Mesenchymal stem cell (in vitro differentiated cells and primary cell): ENCODE results near the gene SERGEF.

Experiments used
- DNase-seq: peaks from one replicate; pipeline ENCODE4 v3.0.0-alpha.2; 2013
- H2AFZ ChIP-seq: one replicate; pipeline ENCODE4 v1.6.1; 2013; ENCODE audit warnings: low read depth, mild to moderate bottlenecking, control low read depth, inconsistent platforms, low read length, moderate library complexity
- H2AK5ac ChIP-seq: 2 replicates; pipeline ENCODE4 v1.6.1; 2013; ENCODE audit warnings: low read length, moderate library complexity, mild to moderate bottlenecking, inconsistent platforms; ENCODE audit not compliant: severe bottlenecking
- H2BK120ac ChIP-seq: one replicate; pipeline ENCODE4 v1.6.1; 2013; ENCODE audit warnings: low read depth, mild to moderate bottlenecking, inconsistent platforms, low read length, moderate library complexity
- H2BK12ac ChIP-seq, 2 experiments: one replicate each; pipeline ENCODE4 v1.6.1; 2013; ENCODE audit warnings: inconsistent platforms in 2 of 2, low read length in 2 of 2, mild to moderate bottlenecking in 2 of 2, moderate library complexity in 2 of 2, control low read depth in 1 of 2
- H2BK15ac ChIP-seq: one replicate; pipeline ENCODE4 v1.6.1; 2013; ENCODE audit warnings: mild to moderate bottlenecking, low read depth, inconsistent platforms; ENCODE audit not compliant: poor library complexity, severe bottlenecking
- H2BK5ac ChIP-seq: 2 replicates; pipeline ENCODE4 v1.6.1; 2013; ENCODE audit warnings: low read depth, mild to moderate bottlenecking, low read length, control low read depth, inconsistent platforms; ENCODE audit not compliant: poor library complexity, severe bottlenecking
- H3K14ac ChIP-seq, 2 experiments: one replicate each; pipeline ENCODE4 v1.6.1; 2013; ENCODE audit warnings: inconsistent platforms in 2 of 2, low read length in 2 of 2, control low read depth in 1 of 2, mild to moderate bottlenecking in 1 of 2, moderate library complexity in 1 of 2
- H3K18ac ChIP-seq, 2 experiments: one replicate each; pipeline ENCODE4 v1.6.1; 2013; ENCODE audit warnings: inconsistent platforms in 2 of 2, low read length in 2 of 2, control low read depth in 1 of 2, low read depth in 1 of 2, mild to moderate bottlenecking in 1 of 2
- H3K23ac ChIP-seq, 2 experiments: one replicate each; pipeline ENCODE4 v1.6.1; 2013; ENCODE audit warnings: inconsistent platforms in 2 of 2, low read length in 2 of 2, mild to moderate bottlenecking in 2 of 2, moderate library complexity in 2 of 2, control low read depth in 1 of 2
- H3K27ac ChIP-seq: 2 replicates; pipeline ENCODE4 v1.5.1; 2013; ENCODE audit warnings: mild to moderate bottlenecking, moderate library complexity, low read length, control low read depth, inconsistent platforms; ENCODE audit not compliant: poor library complexity, severe bottlenecking
- H3K27me3 ChIP-seq, 2 experiments: 2 replicates each; pipeline versions ENCODE4 v1.6.1 to v1.7.0; 2013; ENCODE audit warnings: low read length in 2 of 2, mild to moderate bottlenecking in 2 of 2, moderate library complexity in 2 of 2, control low read depth in 1 of 2, inconsistent platforms in 1 of 2; ENCODE audit not compliant: control insufficient read depth in 1 of 2, insufficient read depth in 1 of 2
- H3K36me3 ChIP-seq, 2 experiments: 2 replicates each; pipeline versions ENCODE4 v1.6.1 to v1.7.0; 2013; ENCODE audit warnings: low read length in 2 of 2, control low read depth in 1 of 2, inconsistent platforms in 1 of 2, low read depth in 1 of 2, mild to moderate bottlenecking in 1 of 2; ENCODE audit not compliant: insufficient read depth in 2 of 2, control insufficient read depth in 1 of 2
- H3K4ac ChIP-seq, 2 experiments: one replicate each; pipeline ENCODE4 v1.6.1; 2013; ENCODE audit warnings: inconsistent platforms in 2 of 2, low read length in 2 of 2, mild to moderate bottlenecking in 2 of 2, moderate library complexity in 2 of 2, control low read depth in 1 of 2, low read depth in 1 of 2
- H3K4me1 ChIP-seq: 2 replicates; pipeline ENCODE4 v1.6.1; 2013; ENCODE audit warnings: low read depth, low read length, control low read depth; ENCODE audit not compliant: control insufficient read depth, insufficient read depth
- H3K4me2 ChIP-seq: 2 replicates; pipeline ENCODE4 v1.6.1; 2013; ENCODE audit warnings: low read length, mild to moderate bottlenecking, inconsistent platforms; ENCODE audit not compliant: poor library complexity, severe bottlenecking
- H3K4me3 ChIP-seq, 2 experiments: 2 replicates each; pipeline versions ENCODE4 v1.5.1 to v1.7.0; 2013; ENCODE audit warnings: low read length in 2 of 2, mild to moderate bottlenecking in 2 of 2, control low read depth in 1 of 2, low read depth in 1 of 2; ENCODE audit not compliant: insufficient read depth in 1 of 2
- H3K79me1 ChIP-seq: replicated peaks from 2 replicates; pipeline ENCODE4 v1.6.1; 2013; ENCODE audit warnings: mild to moderate bottlenecking, control low read depth, low read length, inconsistent platforms; ENCODE audit not compliant: poor library complexity, severe bottlenecking
- H3K9ac ChIP-seq: 2 replicates; pipeline ENCODE4 v1.7.0; 2013; ENCODE audit warnings: mild to moderate bottlenecking, low read length, moderate library complexity
- H3K9me3 ChIP-seq: 2 replicates; pipeline ENCODE4 v1.7.0; 2013; ENCODE audit warnings: mild to moderate bottlenecking, low read length; ENCODE audit not compliant: control insufficient read depth
- H4K8ac ChIP-seq: one replicate; pipeline ENCODE4 v1.6.1; 2013; ENCODE audit warnings: inconsistent platforms, mild to moderate bottlenecking, low read length, moderate library complexity
- H4K91ac ChIP-seq: one replicate; pipeline ENCODE4 v1.6.1; 2013; ENCODE audit warnings: mild to moderate bottlenecking, low read length, inconsistent platforms
- WGBS: methylation state at CpG from one replicate; pipeline ENCODE4 v1.1.7; 2013; ENCODE audit warnings: mixed read lengths; 5-methylcytosine and 5-hydroxymethylcytosine counted together

SERGEF gene

DNA sequence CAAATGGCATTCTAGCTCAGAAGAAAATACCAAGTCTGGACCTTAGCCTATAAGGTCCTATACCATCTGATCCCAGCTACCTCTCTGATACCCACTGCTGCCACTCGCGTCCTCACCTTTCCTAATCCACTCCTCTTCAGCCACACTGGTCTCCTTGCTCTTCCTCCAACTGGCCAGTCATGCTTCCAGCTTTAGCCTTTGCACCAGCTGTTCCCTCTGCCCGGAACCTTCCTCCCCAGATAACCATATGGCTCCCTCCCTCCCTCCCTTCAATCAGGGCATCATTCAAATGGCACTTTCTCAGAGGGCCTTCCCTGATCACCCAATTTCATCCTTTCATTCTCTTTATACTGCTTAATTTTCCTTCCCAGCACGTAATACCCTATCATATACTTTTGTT, 210.4 kb downstream of the SERGEF start:
- Histone ChIP-seq H2AFZ (no peak overlapping the region), H3K9ac (no peak overlapping the region), H3K9me3 (no peaks in the 10 kb centered on the region), H3K36me3 (peaks cover 0 to 4% of the 10 kb centered on the region in 2 experiments), H3K14ac (no peak overlapping the region), H4K91ac (no peak overlapping the region), H3K79me1 (no peaks in the 10 kb centered on the region), H2BK5ac (no peak overlapping the region), H3K18ac (no peak overlapping the region), H3K27me3 (no peaks in the 10 kb centered on the region), H4K8ac (no peak overlapping the region), H3K4me3 (no peak overlapping the region), H3K4me1 (no peaks in the 10 kb centered on the region), H2BK15ac (no peak overlapping the region), H3K27ac (no peak overlapping the region), H2BK120ac (no peak overlapping the region), H3K23ac (no peak overlapping the region), H2AK5ac (no peak overlapping the region), H3K4me2 (no peak overlapping the region), H3K4ac (no peak overlapping the region), H2BK12ac (no peak overlapping the region)
- 91% methylated on average over 4 of the region's 4 CpGs for WGBS
- DNase-seq = no peak

DNA sequence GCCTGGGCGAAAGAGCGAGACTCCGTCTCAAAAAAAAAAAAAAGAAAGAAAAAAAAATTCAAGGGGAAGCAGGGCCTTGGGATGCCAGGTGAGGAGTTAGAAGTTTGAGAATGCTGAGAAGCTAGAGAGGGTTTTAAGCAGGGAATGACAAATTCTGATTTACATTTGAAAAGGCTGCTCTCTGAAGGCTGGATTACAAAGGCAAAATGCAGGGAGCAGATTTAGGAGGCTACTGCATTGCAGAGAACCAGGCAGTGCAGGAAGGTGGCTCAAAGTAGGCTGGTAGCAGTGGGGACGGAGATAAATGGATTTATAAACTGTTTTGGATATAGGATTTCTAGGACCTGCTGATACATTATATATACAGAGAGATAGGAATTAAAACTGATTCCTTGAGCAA, 211.7 kb downstream of the SERGEF start:
- no peak overlapping the region for H3K9ac ChIP-seq
- no peak overlapping the region for H3K27ac ChIP-seq
- H3K9me3 ChIP-seq = no peaks in the 10 kb centered on the region
- H2AFZ ChIP-seq = no peak overlapping the region
- H3K18ac ChIP-seq = no peak overlapping the region
- no peak overlapping the region for H2BK5ac ChIP-seq
- H4K8ac ChIP-seq = no peak overlapping the region
- H3K79me1 ChIP-seq = no peaks in the 10 kb centered on the region
- H3K27me3 ChIP-seq = no peaks in the 10 kb centered on the region
- H3K4ac ChIP-seq = no peak overlapping the region
- H2BK120ac ChIP-seq = no peak overlapping the region
- H3K14ac ChIP-seq = no peak overlapping the region
- H3K23ac ChIP-seq = no peak overlapping the region
- H2BK12ac ChIP-seq = no peak overlapping the region
- H3K4me3 ChIP-seq = no peak overlapping the region
- no peak overlapping the region for H4K91ac ChIP-seq
- no peak overlapping the region for H2AK5ac ChIP-seq
- no peak for DNase-seq
- no peak overlapping the region for H3K4me2 ChIP-seq
- peaks cover 0 to 2% of the 10 kb centered on the region in 2 experiments for H3K36me3 ChIP-seq
- no peak overlapping the region for H2BK15ac ChIP-seq
- WGBS = 97% methylated on average over 4 of the region's 4 CpGs
- no peaks in the 10 kb centered on the region for H3K4me1 ChIP-seq

DNA sequence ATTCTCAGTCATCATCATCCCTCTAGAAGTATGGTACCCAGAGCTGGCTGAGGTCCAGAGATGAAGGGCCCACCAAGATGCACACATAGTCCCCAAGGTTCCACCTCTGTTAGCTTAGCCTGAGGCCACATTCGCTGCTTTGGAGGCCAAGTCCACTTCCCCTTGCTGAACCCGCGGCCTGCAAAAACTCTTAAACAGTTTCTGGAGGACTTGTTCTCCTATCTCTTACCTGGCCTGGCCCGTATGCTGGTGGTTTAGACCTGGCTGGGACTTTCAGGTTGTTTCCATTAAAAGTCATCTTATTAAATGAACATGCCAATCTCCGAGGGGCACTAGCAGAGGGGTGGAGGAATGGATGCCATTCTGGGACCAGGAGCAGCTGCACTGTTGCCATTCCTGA, 213.7 kb downstream of the SERGEF start:
- DNase-seq = no peak
- Histone ChIP-seq H4K8ac (no peak overlapping the region), H2BK15ac (no peak overlapping the region), H3K4me3 (no peak overlapping the region), H3K4ac (no peak overlapping the region), H2BK120ac (no peak overlapping the region), H4K91ac (no peak overlapping the region), H3K23ac (no peak overlapping the region), H3K79me1 (no peaks in the 10 kb centered on the region), H2AFZ (no peak overlapping the region), H2BK12ac (no peak overlapping the region), H3K4me1 (no peaks in the 10 kb centered on the region), H2BK5ac (no peak overlapping the region), H3K4me2 (no peak overlapping the region), H3K27ac (no peak overlapping the region), H3K36me3 (peaks cover 0 to 2% of the 10 kb centered on the region in 2 experiments), H2AK5ac (no peak overlapping the region), H3K18ac (no peak overlapping the region), H3K9ac (no peak overlapping the region), H3K27me3 (no peaks in the 10 kb centered on the region), H3K9me3 (no peaks in the 10 kb centered on the region), H3K14ac (no peak overlapping the region)
- 97% methylated on average over 5 of the region's 5 CpGs for WGBS

DNA sequence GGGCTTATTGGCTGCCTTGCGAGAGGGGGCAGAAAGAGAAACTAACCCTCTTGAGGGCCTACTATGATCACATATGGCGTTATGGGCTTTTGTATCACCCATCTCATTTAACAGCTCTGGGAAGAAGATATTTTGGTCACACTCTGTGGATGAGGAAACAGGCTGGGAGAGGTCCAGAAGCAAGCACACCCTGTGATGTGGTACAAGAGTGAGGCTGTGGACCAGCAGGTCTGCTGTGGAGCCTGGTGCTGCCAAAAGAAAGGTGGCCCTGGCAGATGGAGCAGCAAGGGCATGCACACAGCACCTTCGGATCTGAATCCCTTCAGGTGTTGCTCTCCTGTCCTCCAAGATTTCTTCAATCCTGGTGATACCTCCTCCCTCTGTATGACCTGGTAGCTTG, 214.1 kb downstream of the SERGEF start:
- H3K4ac ChIP-seq = no peak overlapping the region
- no peak overlapping the region for H3K27ac ChIP-seq
- H2AFZ ChIP-seq = no peak overlapping the region
- WGBS = 90% methylated on average over 3 of the region's 3 CpGs
- H4K91ac ChIP-seq = no peak overlapping the region
- no peak overlapping the region for H4K8ac ChIP-seq
- no peak overlapping the region for H2BK5ac ChIP-seq
- H3K9me3 ChIP-seq = no peaks in the 10 kb centered on the region
- no peak for DNase-seq
- no peak overlapping the region for H2BK120ac ChIP-seq
- no peak overlapping the region for H2BK12ac ChIP-seq
- H3K18ac ChIP-seq = no peak overlapping the region
- no peak overlapping the region for H3K4me2 ChIP-seq
- no peaks in the 10 kb centered on the region for H3K27me3 ChIP-seq
- no peak overlapping the region for H3K14ac ChIP-seq
- no peaks in the 10 kb centered on the region for H3K79me1 ChIP-seq
- H3K4me1 ChIP-seq = no peaks in the 10 kb centered on the region
- no peak overlapping the region for H3K23ac ChIP-seq
- H2AK5ac ChIP-seq = no peak overlapping the region
- no peak overlapping the region for H3K4me3 ChIP-seq
- no peak overlapping the region for H2BK15ac ChIP-seq
- peaks cover 0 to 2% of the 10 kb centered on the region in 2 experiments for H3K36me3 ChIP-seq
- H3K9ac ChIP-seq = no peak overlapping the region
